Thyroid gland (tissue), 4 donors: Measurements from ENCODE around the gene LRRC18.

Experiments used
- CTCF ChIP-seq, 6 experiments: fragments of 200-600 bp in 3 of 6; fragments of 450-650 bp in 3 of 6; sonication (generic) in 3 of 6; IDR thresholded peaks; one replicate each; pipeline ENCODE4 v1.5.1; 2016 to 2019; ENCODE audit warnings: antibody characterized with exemption in 6 of 6, mild to moderate bottlenecking in 2 of 6, inconsistent platforms in 1 of 6, moderate library complexity in 1 of 6
- POLR2A ChIP-seq, 2 donors: fragments of 450-650 bp; IDR thresholded peaks; one replicate each; pipeline ENCODE4 v1.6.1; 2017; ENCODE audit warnings: antibody characterized with exemption in 2 of 2, mild to moderate bottlenecking in 2 of 2, moderate library complexity in 1 of 2

GRCh38 chr10:48899781-48900180, 39.9 kb downstream of the LRRC18 start:
- no peak for TF ChIP-seq CTCF (IDR thresholded peaks at IDR 0.05)
- TF ChIP-seq POLR2A (IDR thresholded peaks at IDR 0.05) = no peak
